Sigmoid colon (tissue), 7 donors: Measurements from ENCODE around the gene XPO6. TPM values are rescaled to one million over a fixed set of nuclear protein-coding genes. Genes with fewer than 3 reads are reported as not detected.

Experiments
- DNase-seq: peaks from one replicate; pipeline ENCODE4 v3.0.0-alpha.2; 2019
- H3K27ac ChIP-seq, 4 donors: fragments of 200-600 bp; sonication (generic); one replicate each; pipeline ENCODE4 v1.5.1; 2016 to 2019; ENCODE audit warnings: mild to moderate bottlenecking in 1 of 4
- H3K27me3 ChIP-seq, 3 donors: fragments of 200-600 bp; sonication (generic); one replicate each; pipeline ENCODE4 v1.5.1; 2019; ENCODE audit warnings: mild to moderate bottlenecking in 1 of 3
- H3K36me3 ChIP-seq, 4 donors: fragments of 200-600 bp; sonication (generic); one replicate each; pipeline ENCODE4 v1.5.1; 2016 to 2019
- H3K4me1 ChIP-seq, 4 donors: fragments of 200-600 bp; sonication (generic); one replicate each; pipeline ENCODE4 v1.5.1; 2017 to 2019
- H3K4me3 ChIP-seq, 4 donors: fragments of 200-600 bp; sonication (generic); one replicate each; pipeline ENCODE4 v1.5.1; 2017 to 2019; ENCODE audit warnings: mild to moderate bottlenecking in 2 of 4, moderate library complexity in 1 of 4
- H3K9me3 ChIP-seq, 4 donors: fragments of 200-600 bp in 3 of 4; sonication (generic) in 3 of 4; one replicate each; pipeline versions ENCODE4 v1.5.1 to v1.6.1; 2013 to 2019
- CTCF ChIP-seq, 4 experiments: fragments of 450-650 bp in 3 of 4; fragments of 200-600 bp in 1 of 4; IDR thresholded peaks; one replicate each; pipeline ENCODE4 v1.5.1; 2016 to 2019; ENCODE audit warnings: antibody characterized with exemption in 4 of 4, mild to moderate bottlenecking in 3 of 4, moderate library complexity in 2 of 4
- EP300 ChIP-seq, 4 donors: sonication (generic); formaldehyde crosslinking; IDR thresholded peaks; one replicate each; pipeline ENCODE4 v1.6.1; 2017; ENCODE audit warnings: antibody characterized with exemption in 4 of 4
- POLR2A ChIP-seq, 2 donors: fragments of 450-650 bp; IDR thresholded peaks; one replicate each; pipeline ENCODE4 v1.6.1; 2016; ENCODE audit warnings: antibody characterized with exemption in 2 of 2, mild to moderate bottlenecking in 2 of 2, moderate library complexity in 2 of 2
- POLR2AphosphoS5 ChIP-seq, 4 donors: sonication (generic); formaldehyde crosslinking; IDR thresholded peaks; one replicate each; pipeline ENCODE4 v1.6.1; 2017; ENCODE audit warnings: antibody characterized with exemption in 4 of 4
- WGBS, 2 donors: extraction: QIAGEN DNeasy Blood & Tissue Kit; methylation state at CpG; one replicate each; pipeline ENCODE4 v1.1.7; 2013; 5-methylcytosine and 5-hydroxymethylcytosine counted together
- intact Hi-C: fragments of 100-400 bp; cut with DNase I; formaldehyde crosslinking; loops from one replicate; pipeline ENCODE4 v1.15.1; 2023
- polyA plus RNA-seq, 3 donors: library from polyadenylated mRNA; stranded (reverse); fragments of 200-250 nt; gene quantifications; one replicate each; pipeline ENCODE4 v1.2.3, GENCODE V29; 2013
- total RNA-seq, 4 donors: library from RNA; depleted of rRNA; stranded (reverse); fragments of >200 nt; gene quantifications; one replicate each; pipeline ENCODE4 v1.1.0, GENCODE V29; 2016
- donor health status: healthy with polysubstance abuse.
- donor health status: Bipolar disorder and iron deficiency.
- donor health status: healthy.

XPO6 gene
- total and polyA plus RNA-seq, 7 donors, result 40.2 to 101 (median 48.9) TPM

- Histone ChIP-seq H3K4me3 (no peak overlapping the region), H3K4me1 (no peaks in the 10 kb centered on the region), H3K27me3 (no peaks in the 10 kb centered on the region), H3K9me3 (no peaks in the 10 kb centered on the region), H3K27ac (no peak overlapping the region), H3K36me3 (peaks cover 45 to 99% (median 67%) of the 10 kb centered on the region in 4 donors)
- TF ChIP-seq EP300 (IDR thresholded peaks at IDR 0.05) (no peak), POLR2AphosphoS5 (IDR thresholded peaks at IDR 0.05) (no peak), POLR2A (IDR thresholded peaks at IDR 0.05) (no peak), CTCF (IDR thresholded peaks at IDR 0.05) (no peak)
- intact Hi-C loops, result no loop called here
- WGBS, 2 donors, result 89% methylated on average over 5 of the region's 5 CpGs
- DNase-seq, result no peak
Measured at GRCh38 chr16:28106467-28107215, 105.1 kb downstream of the XPO6 start.

- Histone ChIP-seq H3K4me3 (no peak overlapping the region), H3K27me3 (no peaks in the 10 kb centered on the region), H3K27ac (no peak overlapping the region), H3K4me1 (no peaks in the 10 kb centered on the region), H3K36me3 (peaks cover 50 to 100% (median 70%) of the 10 kb centered on the region in 4 donors), H3K9me3 (no peaks in the 10 kb centered on the region)
- WGBS, 2 donors, result 85 to 90% methylated on average over 7 of the region's 7 CpGs
- TF ChIP-seq EP300 (IDR thresholded peaks at IDR 0.05) (no peak), CTCF (IDR thresholded peaks at IDR 0.05) (no peak), POLR2AphosphoS5 (IDR thresholded peaks at IDR 0.05) (no peak), POLR2A (IDR thresholded peaks at IDR 0.05) (no peak)
- intact Hi-C loops, result no loop called here
- DNase-seq, result no peak
Measured at GRCh38 chr16:28105954-28106353, 105.8 kb downstream of the XPO6 start.

GRCh38 chr16:28105297-28105696, 106.5 kb downstream of the XPO6 start:
- Histone ChIP-seq H3K27ac (no peak overlapping the region), H3K4me1 (no peaks in the 10 kb centered on the region), H3K4me3 (no peak overlapping the region), H3K27me3 (no peaks in the 10 kb centered on the region), H3K36me3 (peaks cover 53 to 100% (median 74%) of the 10 kb centered on the region in 4 donors), H3K9me3 (no peaks in the 10 kb centered on the region)
- no peak for DNase-seq
- intact Hi-C loops, result no loop called here
- TF ChIP-seq POLR2AphosphoS5 (IDR thresholded peaks at IDR 0.05) (no peak), EP300 (IDR thresholded peaks at IDR 0.05) (no peak), POLR2A (IDR thresholded peaks at IDR 0.05) (no peak), CTCF (IDR thresholded peaks at IDR 0.05) (no peak)
- 30 to 74% methylated on average over 3 of the region's 3 CpGs for WGBS, 2 donors

- no peak overlapping the region for H3K4me3 ChIP-seq
- no peak overlapping the region for H3K27ac ChIP-seq
- H3K9me3 ChIP-seq, result no peaks in the 10 kb centered on the region
- TF ChIP-seq CTCF (IDR thresholded peaks at IDR 0.05), result no peak
- TF ChIP-seq POLR2A (IDR thresholded peaks at IDR 0.05), result no peak
- TF ChIP-seq EP300 (IDR thresholded peaks at IDR 0.05), result no peak
- no peak for TF ChIP-seq POLR2AphosphoS5 (IDR thresholded peaks at IDR 0.05)
- H3K4me1 ChIP-seq, result no peaks in the 10 kb centered on the region
- DNase-seq, result no peak
- intact Hi-C loops, result no loop called here
- H3K36me3 ChIP-seq, result peaks cover 56 to 99% (median 81%) of the 10 kb centered on the region in 4 donors
- no peaks in the 10 kb centered on the region for H3K27me3 ChIP-seq
- WGBS, 2 donors, result 96% methylated on average over 16 of the region's 16 CpGs
Measured at GRCh38 chr16:28104404-28104803, 107.4 kb downstream of the XPO6 start.
